ENCODE results near the gene NOXA1.

NOXA1 gene

GRCh38 chr9:137379761-137380161 is 43.4 kb upstream of the NOXA1 start:
- no peak overlapping the region for H3K4me3 ChIP-seq (ENCODE audit: low read depth, low read length)
- no peak for TF ChIP-seq CTCF (IDR thresholded peaks at IDR 0.05; ENCODE audit: borderline replicate concordance, insufficient read depth, low read depth, low read length)

GRCh38 chr9:137380171-137380570 is 43.0 kb upstream of the NOXA1 start:
- no peak overlapping the region for H3K4me3 ChIP-seq (ENCODE audit: low read depth, low read length)
- TF ChIP-seq CTCF (IDR thresholded peaks at IDR 0.05; ENCODE audit: borderline replicate concordance, insufficient read depth, low read depth, low read length) = no peak

GRCh38 chr9:137380606-137381005 is 42.6 kb upstream of the NOXA1 start:
- no peak for TF ChIP-seq CTCF (IDR thresholded peaks at IDR 0.05; ENCODE audit: borderline replicate concordance, insufficient read depth, low read depth, low read length)
- no peak overlapping the region for H3K4me3 ChIP-seq (ENCODE audit: low read depth, low read length)

GRCh38 chr9:137381501-137382443 is 41.4 kb upstream of the NOXA1 start:
- TF ChIP-seq CTCF (IDR thresholded peaks at IDR 0.05; ENCODE audit: borderline replicate concordance, insufficient read depth, low read depth, low read length) = no peak
- no peak overlapping the region for H3K4me3 ChIP-seq (ENCODE audit: low read depth, low read length)

GRCh38 chr9:137382444-137383080 is 40.6 kb upstream of the NOXA1 start:
- H3K4me3 ChIP-seq (ENCODE audit: low read depth, low read length) = no peak overlapping the region
- TF ChIP-seq CTCF (IDR thresholded peaks at IDR 0.05; ENCODE audit: borderline replicate concordance, insufficient read depth, low read depth, low read length) = no peak

GRCh38 chr9:137383081-137383783 is 40.0 kb upstream of the NOXA1 start:
- no peak overlapping the region for H3K4me3 ChIP-seq (ENCODE audit: low read depth, low read length)
- no peak for TF ChIP-seq CTCF (IDR thresholded peaks at IDR 0.05; ENCODE audit: borderline replicate concordance, insufficient read depth, low read depth, low read length)
